Thymus (tissue), 11 donors: ENCODE results near the gene LEO1. TPM values are rescaled to one million over a fixed set of nuclear protein-coding genes. Genes with fewer than 3 reads are reported as not detected.
A peak's percentile ranks its signal among the peaks of the same experiment; 100 is the strongest.

Experiments
- DNase-seq, 9 donors: peaks; one replicate each; pipeline ENCODE4 v3.0.0-alpha.2; 2013; ENCODE audit warnings: low spot score in 9 of 9, low read depth in 6 of 9, missing footprints in 1 of 9
- H3K27ac ChIP-seq, 2 donors: one replicate each; pipeline ENCODE4 v1.5.1; 2013; ENCODE audit warnings: control low read depth in 1 of 2, low read depth in 1 of 2, low read length in 1 of 2, mild to moderate bottlenecking in 1 of 2, moderate library complexity in 1 of 2
- H3K27me3 ChIP-seq, 2 donors: one replicate each; pipeline ENCODE4 v1.5.1; 2013; ENCODE audit warnings: low read length in 1 of 2; ENCODE audit not compliant: control insufficient read depth in 2 of 2, insufficient read depth in 1 of 2
- H3K36me3 ChIP-seq, 2 donors: one replicate each; pipeline ENCODE4 v1.5.1; 2013; ENCODE audit warnings: low read length in 1 of 2, mild to moderate bottlenecking in 1 of 2, moderate library complexity in 1 of 2; ENCODE audit not compliant: control insufficient read depth in 2 of 2, insufficient read depth in 2 of 2
- H3K4me1 ChIP-seq, 2 donors: one replicate each; pipeline ENCODE4 v1.5.1; 2013; ENCODE audit warnings: low read length in 2 of 2; ENCODE audit not compliant: control insufficient read depth in 2 of 2, insufficient read depth in 2 of 2
- H3K4me3 ChIP-seq, 2 donors: one replicate each; pipeline ENCODE4 v1.5.1; 2013; ENCODE audit warnings: low read length in 2 of 2, control low read depth in 1 of 2, mild to moderate bottlenecking in 1 of 2
- H3K9me3 ChIP-seq, 2 donors: one replicate each; pipeline ENCODE4 v1.5.1; 2013; ENCODE audit warnings: low read length in 1 of 2, mild to moderate bottlenecking in 1 of 2; ENCODE audit not compliant: control insufficient read depth in 2 of 2, insufficient read depth in 1 of 2
- WGBS: extraction: QIAGEN DNeasy Blood & Tissue Kit; methylation state at CpG from one replicate; pipeline ENCODE4 v1.1.7; 2013; 5-methylcytosine and 5-hydroxymethylcytosine counted together
- polyA plus RNA-seq: library from polyadenylated mRNA; stranded (reverse); fragments of 200-250 nt; gene quantifications from one replicate; pipeline ENCODE4 v1.2.3, GENCODE V29; 2013
- total RNA-seq: library from RNA; stranded (reverse); fragments of 120-200 nt; gene quantifications from one replicate; pipeline ENCODE4 v1.2.4, GENCODE V29; 2013
- donor health status: healthy.

The LEO1 gene
- total and polyA plus RNA-seq, 2 donors, result 12.5 to 26.8 TPM

- peaks cover 65 to 85% of the 10 kb centered on the region in 2 donors for H3K36me3 ChIP-seq
- WGBS, result 97% methylated on average over 3 of the region's 3 CpGs
- H3K27ac ChIP-seq, result no peak overlapping the region
- H3K4me1 ChIP-seq, result no peaks in the 10 kb centered on the region
- H3K27me3 ChIP-seq, result no peaks in the 10 kb centered on the region
- no peak for DNase-seq
- no peak overlapping the region for H3K4me3 ChIP-seq
- no peaks in the 10 kb centered on the region for H3K9me3 ChIP-seq
Measured at GRCh38 chr15:51952805-51953204, 18.8 kb downstream of the LEO1 start.

- DNase-seq, result no peak
- H3K36me3 ChIP-seq, result peaks cover 71 to 75% of the 10 kb centered on the region in 2 donors
- H3K4me1 ChIP-seq, result no peaks in the 10 kb centered on the region
- no peaks in the 10 kb centered on the region for H3K9me3 ChIP-seq
- no peak overlapping the region for H3K4me3 ChIP-seq
- no peaks in the 10 kb centered on the region for H3K27me3 ChIP-seq
- 92% methylated on average over 2 of the region's 2 CpGs for WGBS
- H3K27ac ChIP-seq, result no peak overlapping the region
Measured at GRCh38 chr15:51947124-51947523, 24.5 kb downstream of the LEO1 start.

GRCh38 chr15:51939216-51939615, 32.4 kb downstream of the LEO1 start:
- Histone ChIP-seq H3K4me3 (no peak overlapping the region), H3K27ac (no peak overlapping the region), H3K4me1 (no peaks in the 10 kb centered on the region), H3K36me3 (peaks cover 47 to 49% of the 10 kb centered on the region in 2 donors), H3K9me3 (no peaks in the 10 kb centered on the region), H3K27me3 (no peaks in the 10 kb centered on the region)
- DNase-seq, result no peak

GRCh38 chr15:51938286-51938685, 33.3 kb downstream of the LEO1 start:
- H3K36me3 ChIP-seq, result peaks cover 44 to 49% of the 10 kb centered on the region in 2 donors
- DNase-seq, result no peak
- 97% methylated on average over 3 of the region's 3 CpGs for WGBS

GRCh38 chr15:51936105-51936478, 35.5 kb downstream of the LEO1 start:
- Histone ChIP-seq H3K4me3 (no peak overlapping the region), H3K27me3 (no peaks in the 10 kb centered on the region), H3K4me1 (peaks cover 6 to 18% of the 10 kb centered on the region in 2 donors), H3K9me3 (no peaks in the 10 kb centered on the region), H3K27ac (no peak overlapping the region), H3K36me3 (peaks cover 34 to 41% of the 10 kb centered on the region in 2 donors)
- WGBS, result 96% methylated on average over 2 of the region's 2 CpGs
- no peak for DNase-seq

More at GRCh38 chr15:51938286-51938685, 33.3 kb downstream of the LEO1 start:
- H3K27me3 ChIP-seq, result no peaks in the 10 kb centered on the region
- H3K9me3 ChIP-seq, result no peaks in the 10 kb centered on the region
- H3K4me1 ChIP-seq, result peaks cover 0 to under 1% of the 10 kb centered on the region in 2 donors
- no peak overlapping the region for H3K27ac ChIP-seq
- no peak overlapping the region for H3K4me3 ChIP-seq

- no peaks in the 10 kb centered on the region for H3K27me3 ChIP-seq
- H3K27ac ChIP-seq, result no peak overlapping the region
- peaks cover 6 to 20% of the 10 kb centered on the region in 2 donors for H3K4me1 ChIP-seq
- no peak overlapping the region for H3K4me3 ChIP-seq
- no peaks in the 10 kb centered on the region for H3K9me3 ChIP-seq
- DNase-seq, result no peak
- peaks cover 31 to 41% of the 10 kb centered on the region in 2 donors for H3K36me3 ChIP-seq
- WGBS, result 83% methylated on average over 5 of the region's 5 CpGs
Measured at GRCh38 chr15:51935466-51936104, 36.0 kb downstream of the LEO1 start.

GRCh38 chr15:51932161-51932560, 39.4 kb downstream of the LEO1 start:
- Histone ChIP-seq H3K9me3 (no peaks in the 10 kb centered on the region), H3K36me3 (peaks cover 15 to 25% of the 10 kb centered on the region in 2 donors), H3K27me3 (no peaks in the 10 kb centered on the region), H3K4me1 (peaks cover 6 to 20% of the 10 kb centered on the region in 2 donors), H3K4me3 (no peak overlapping the region), H3K27ac (peak overlapping the region; percentile 31 to 58)
- DNase-seq, result peak; percentile 15 to 82 (median 37)
- 7% methylated on average over 1 of the region's 1 CpG for WGBS

GRCh38 chr15:51931638-51932037, 39.9 kb downstream of the LEO1 start:
- H3K27me3 ChIP-seq, result no peaks in the 10 kb centered on the region
- DNase-seq, result no peak
- peak overlapping the region in 1 of 2 donors; percentile 30 for H3K27ac ChIP-seq
- H3K4me1 ChIP-seq, result peaks cover 6 to 20% of the 10 kb centered on the region in 2 donors
- WGBS, result 98% methylated on average over 4 of the region's 4 CpGs
- peaks cover 13 to 24% of the 10 kb centered on the region in 2 donors for H3K36me3 ChIP-seq
- H3K9me3 ChIP-seq, result no peaks in the 10 kb centered on the region
- H3K4me3 ChIP-seq, result no peak overlapping the region

- WGBS, result 95% methylated on average over 3 of the region's 3 CpGs
- no peak overlapping the region for H3K4me3 ChIP-seq
- no peaks in the 10 kb centered on the region for H3K27me3 ChIP-seq
- H3K36me3 ChIP-seq, result peaks cover 7 to 18% of the 10 kb centered on the region in 2 donors
- H3K27ac ChIP-seq, result no peak overlapping the region
- peaks cover 6 to 20% of the 10 kb centered on the region in 2 donors for H3K4me1 ChIP-seq
- H3K9me3 ChIP-seq, result no peaks in the 10 kb centered on the region
- no peak for DNase-seq
Measured at GRCh38 chr15:51931016-51931415, 40.6 kb downstream of the LEO1 start.
